Renal cortex interstitium (tissue), 11 donors: ENCODE measurements around the gene DYNLT1. TPM values are rescaled to one million over a fixed set of nuclear protein-coding genes. Genes with fewer than 3 reads are reported as not detected.
"Not testable (repeated sequence)": the region's sequence is repeated elsewhere in the genome, so short reads cannot be mapped to it uniquely, and the experiment has no call there.

Experiments used
- DNase-seq, 11 donors: peaks; one replicate each; pipeline ENCODE4 v3.0.0-alpha.2; 2013; ENCODE audit warnings: low read depth in 9 of 11, low spot score in 4 of 11; ENCODE audit errors: extremely low read depth in 1 of 11
- polyA plus RNA-seq, 3 donors: library from polyadenylated mRNA; unstranded; fragments of 120-200 nt; gene quantifications; one replicate each; pipeline ENCODE4 v1.2.1, GENCODE V29; 2013; ENCODE audit not compliant: insufficient read length in 3 of 3

Gene DYNLT1
- polyA plus RNA-seq, 3 donors = 154 to 186 (median 170) TPM

GRCh38 chr6:158630938-158631616, 13.5 kb downstream of the DYNLT1 start:
- DNase-seq = no peak

- no peak for DNase-seq
Measured at GRCh38 chr6:158629367-158630221, 14.9 kb downstream of the DYNLT1 start.

- DNase-seq = no peak
Measured at GRCh38 chr6:158628542-158628941, 16.0 kb downstream of the DYNLT1 start.

GRCh38 chr6:158627940-158628211, 16.7 kb downstream of the DYNLT1 start:
- no peak for DNase-seq

- DNase-seq = no peak
Measured at GRCh38 chr6:158627168-158627939, 17.2 kb downstream of the DYNLT1 start.

GRCh38 chr6:158626360-158627167, 18.0 kb downstream of the DYNLT1 start:
- DNase-seq = no peak

- no peak for DNase-seq
Measured at GRCh38 chr6:158625881-158626305, 18.6 kb downstream of the DYNLT1 start.

- DNase-seq = no peak
Measured at GRCh38 chr6:158624684-158625682, 19.6 kb downstream of the DYNLT1 start.

- no peak for DNase-seq
Measured at GRCh38 chr6:158622545-158623190, 21.9 kb downstream of the DYNLT1 start.

- DNase-seq = no peak
Measured at GRCh38 chr6:158621694-158622544, 22.6 kb downstream of the DYNLT1 start.

GRCh38 chr6:158620963-158621693, 23.4 kb downstream of the DYNLT1 start:
- DNase-seq = no peak

GRCh38 chr6:158619922-158620801, 24.4 kb downstream of the DYNLT1 start:
- no peak for DNase-seq

- DNase-seq = not testable (repeated sequence)
Measured at GRCh38 chr6:158618289-158618688, 26.3 kb downstream of the DYNLT1 start.

- DNase-seq = not testable (repeated sequence)
Measured at GRCh38 chr6:158614606-158615005, 29.9 kb downstream of the DYNLT1 start.
